CD14-positive monocyte (primary cell): ENCODE data around the gene FREM2. TPM values are rescaled to one million over a fixed set of nuclear protein-coding genes. Genes with fewer than 3 reads are reported as not detected.

Experiments
- DNase-seq, 3 donors: peaks; one replicate each; pipeline ENCODE4 v3.0.0-alpha.2; 2011 to 2022
- H2AFZ ChIP-seq: 2 replicates; pipeline ENCODE4 v1.6.0; 2012; ENCODE audit warnings: mild to moderate bottlenecking, low read depth, low read length, inconsistent platforms; ENCODE audit not compliant: insufficient read depth, poor library complexity, severe bottlenecking
- H3K27ac ChIP-seq, 2 donors: 1 replicate in 1 of 2; 2 replicates in 1 of 2; pipeline ENCODE4 v1.5.1; 2012 to 2013; ENCODE audit warnings: low read length in 2 of 2, control low read depth in 1 of 2, inconsistent platforms in 1 of 2, low read depth in 1 of 2, mild to moderate bottlenecking in 1 of 2
- H3K27me3 ChIP-seq, 2 donors: one replicate each; pipeline versions ENCODE4 v1.6.0 to v1.6.1; 2011 to 2013; ENCODE audit warnings: low read length in 2 of 2; ENCODE audit not compliant: control insufficient read depth in 2 of 2, insufficient read depth in 2 of 2
- H3K36me3 ChIP-seq, 2 donors: replicated peaks in 1 of 2; 1 replicate in 1 of 2; 2 replicates in 1 of 2; pipeline versions ENCODE4 v1.5.1 to v1.6.1; 2012 to 2013; ENCODE audit warnings: low read length in 2 of 2, control low read depth in 1 of 2, inconsistent platforms in 1 of 2, mild to moderate bottlenecking in 1 of 2; ENCODE audit not compliant: insufficient read depth in 2 of 2, control insufficient read depth in 1 of 2
- H3K4me1 ChIP-seq, 2 donors: 1 replicate in 1 of 2; 2 replicates in 1 of 2; pipeline versions ENCODE4 v1.5.1 to v1.6.1; 2012 to 2013; ENCODE audit warnings: low read length in 2 of 2, control low read depth in 1 of 2, inconsistent platforms in 1 of 2, mild to moderate bottlenecking in 1 of 2, moderate library complexity in 1 of 2; ENCODE audit not compliant: insufficient read depth in 2 of 2, control insufficient read depth in 1 of 2
- H3K4me2 ChIP-seq: replicated peaks from 2 replicates; pipeline ENCODE3; 2012; ENCODE audit warnings: low read length, moderate library complexity, mild to moderate bottlenecking; ENCODE audit not compliant: poor library complexity, severe bottlenecking; ENCODE audit errors: extremely low read depth
- H3K4me3 ChIP-seq, 3 experiments: fragments of 200-600 bp in 1 of 3; sonication (generic) in 1 of 3; replicated peaks in 1 of 3; 1 replicate in 2 of 3; 2 replicates in 1 of 3; pipeline ENCODE4 v1.5.1; 2011 to 2013; ENCODE audit warnings: low read length in 3 of 3, mild to moderate bottlenecking in 3 of 3, control low read depth in 2 of 3, low read depth in 2 of 3, inconsistent platforms in 1 of 3, moderate library complexity in 1 of 3
- H3K79me2 ChIP-seq: 2 replicates; pipeline ENCODE4 v1.6.0; 2012; ENCODE audit warnings: mild to moderate bottlenecking, control low read depth, inconsistent platforms, low read length, moderate library complexity; ENCODE audit not compliant: insufficient read depth
- H3K9ac ChIP-seq: 2 replicates; pipeline ENCODE4 v1.6.0; 2017; ENCODE audit warnings: low read length, mild to moderate bottlenecking; ENCODE audit not compliant: insufficient read depth, poor library complexity, severe bottlenecking
- H3K9me3 ChIP-seq, 2 donors: replicated peaks in 1 of 2; 1 replicate in 1 of 2; 2 replicates in 1 of 2; pipeline versions ENCODE4 v1.5.1 to v1.6.1; 2012 to 2013; ENCODE audit warnings: low read length in 2 of 2, control low read depth in 1 of 2; ENCODE audit not compliant: control insufficient read depth in 1 of 2, insufficient read depth in 1 of 2
- H4K20me1 ChIP-seq: 2 replicates; pipeline ENCODE4 v1.6.0; 2012; ENCODE audit warnings: mild to moderate bottlenecking, low read length, control low read depth, moderate library complexity; ENCODE audit not compliant: insufficient read depth
- H3K27ac Mint-ChIP-seq, 7 donors: one replicate each; pipeline ENCODE4 v1.8.0; 2020; ENCODE audit warnings: mild to moderate bottlenecking in 7 of 7, mixed read lengths in 7 of 7, moderate library complexity in 6 of 7, inconsistent platforms in 2 of 7
- H3K27me3 Mint-ChIP-seq, 3 donors: one replicate each; pipeline ENCODE4 v1.8.0; 2021 to 2022; ENCODE audit warnings: low read depth in 3 of 3, mild to moderate bottlenecking in 3 of 3, mixed read lengths in 3 of 3, moderate library complexity in 3 of 3, inconsistent platforms in 1 of 3
- H3K36me3 Mint-ChIP-seq, 2 donors: one replicate each; pipeline ENCODE4 v1.8.0; 2020; ENCODE audit warnings: mixed read lengths in 2 of 2, inconsistent platforms in 1 of 2, mild to moderate bottlenecking in 1 of 2
- H3K4me1 Mint-ChIP-seq: one replicate; pipeline ENCODE4 v1.8.0; 2020; ENCODE audit warnings: mild to moderate bottlenecking, mixed read lengths
- H3K4me3 Mint-ChIP-seq, 2 donors: one replicate each; pipeline ENCODE4 v1.8.0; 2020; ENCODE audit warnings: mild to moderate bottlenecking in 2 of 2, mixed read lengths in 2 of 2, moderate library complexity in 1 of 2
- H3K9me3 Mint-ChIP-seq, 7 donors: one replicate each; pipeline ENCODE4 v1.8.0; 2020 to 2022; ENCODE audit warnings: mixed read lengths in 7 of 7, mild to moderate bottlenecking in 6 of 7, moderate library complexity in 6 of 7, inconsistent platforms in 2 of 7
- WGBS: methylation state at CpG from one replicate; pipeline ENCODE4 v1.1.5; 2013; ENCODE audit warnings: missing lambda C conversion rate; ENCODE audit not compliant: insufficient coverage; 5-methylcytosine and 5-hydroxymethylcytosine counted together
- intact Hi-C, 2 donors: fragments of 100-400 bp; cut with micrococcal nuclease; formaldehyde crosslinking; loops; one replicate each; pipeline versions ENCODE4 v1.15.0 to v1.15.1; 2023
- polyA plus RNA-seq, 3 donors: library from polyadenylated mRNA; depleted of rRNA in 1 of 3; unstranded in 2 of 3; stranded (reverse) in 1 of 3; fragments of 300-500 nt in 2 of 3; fragments of >200 nt in 1 of 3; fragmentation: Illumina TruSeq in 2 of 3; gene quantifications; 1 replicate in 2 of 3; 2 replicates in 1 of 3; pipeline ENCODE4 v1.2.3, GENCODE V29; 2012 to 2021
- TF ChIP-seq, protein P1 (sequence below): fragments of 200-600 bp; IDR thresholded peaks from one replicate; pipeline ENCODE4 v1.8.0; 2022; ENCODE audit warnings: antibody characterized with exemption, mild to moderate bottlenecking

Gene FREM2
- polyA plus RNA-seq, 3 donors = not detected

GRCh38 chr13:38657191-38657590, 29.7 kb upstream of the FREM2 start:
- Histone ChIP-seq H3K9ac (no peak overlapping the region), H4K20me1 (no peaks in the 10 kb centered on the region)
- intact Hi-C loops = no loop called here

DNA sequence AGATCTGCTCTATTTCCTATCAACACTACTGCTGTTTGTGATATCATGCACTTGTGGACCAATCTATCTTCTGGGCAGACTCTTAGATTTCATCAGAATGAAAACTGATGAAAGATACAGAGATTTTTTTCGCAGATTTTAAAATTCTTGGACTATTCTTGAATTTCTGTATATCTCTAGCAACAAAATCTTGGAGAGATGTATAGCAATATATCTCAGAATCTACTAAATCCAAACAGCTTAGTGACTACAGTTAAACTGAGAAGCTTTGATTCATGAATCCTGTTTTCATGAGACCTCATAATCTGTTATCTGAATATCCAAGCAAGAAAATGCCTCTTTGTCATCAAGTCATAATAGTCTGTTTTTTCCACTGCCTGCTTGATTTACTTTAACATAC, 28.0 kb upstream of the FREM2 start:
- no peak for DNase-seq
- Histone ChIP-seq H3K4me1 (no peaks in the 10 kb centered on the region), H3K27me3 (no peaks in the 10 kb centered on the region), H3K4me2 (no peak overlapping the region), H3K4me3 (no peak overlapping the region), H3K27ac (no peak overlapping the region), H3K79me2 (no peaks in the 10 kb centered on the region), H2AFZ (no peak overlapping the region), H3K36me3 (no peaks in the 10 kb centered on the region), H3K9me3 (no peaks in the 10 kb centered on the region), H3K9ac (no peak overlapping the region), H4K20me1 (no peaks in the 10 kb centered on the region)
- Mint-ChIP-seq H3K36me3 (no peaks in the 10 kb centered on the region), H3K4me3 (no peak overlapping the region), H3K9me3 (peaks cover 0 to 3% (median 0%) of the 10 kb centered on the region in 7 donors), H3K4me1 (no peaks in the 10 kb centered on the region), H3K27me3 (no peaks in the 10 kb centered on the region), H3K27ac (no peak overlapping the region)
- TF ChIP-seq, protein P1, sequence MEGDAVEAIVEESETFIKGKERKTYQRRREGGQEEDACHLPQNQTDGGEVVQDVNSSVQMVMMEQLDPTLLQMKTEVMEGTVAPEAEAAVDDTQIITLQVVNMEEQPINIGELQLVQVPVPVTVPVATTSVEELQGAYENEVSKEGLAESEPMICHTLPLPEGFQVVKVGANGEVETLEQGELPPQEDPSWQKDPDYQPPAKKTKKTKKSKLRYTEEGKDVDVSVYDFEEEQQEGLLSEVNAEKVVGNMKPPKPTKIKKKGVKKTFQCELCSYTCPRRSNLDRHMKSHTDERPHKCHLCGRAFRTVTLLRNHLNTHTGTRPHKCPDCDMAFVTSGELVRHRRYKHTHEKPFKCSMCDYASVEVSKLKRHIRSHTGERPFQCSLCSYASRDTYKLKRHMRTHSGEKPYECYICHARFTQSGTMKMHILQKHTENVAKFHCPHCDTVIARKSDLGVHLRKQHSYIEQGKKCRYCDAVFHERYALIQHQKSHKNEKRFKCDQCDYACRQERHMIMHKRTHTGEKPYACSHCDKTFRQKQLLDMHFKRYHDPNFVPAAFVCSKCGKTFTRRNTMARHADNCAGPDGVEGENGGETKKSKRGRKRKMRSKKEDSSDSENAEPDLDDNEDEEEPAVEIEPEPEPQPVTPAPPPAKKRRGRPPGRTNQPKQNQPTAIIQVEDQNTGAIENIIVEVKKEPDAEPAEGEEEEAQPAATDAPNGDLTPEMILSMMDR = no peak
- no CpG with 5 or more reads among the region's 1 CpG for WGBS
- intact Hi-C loops = no loop called here

More at GRCh38 chr13:38657191-38657590, 29.7 kb upstream of the FREM2 start:
- Histone ChIP-seq H3K27ac (no peak overlapping the region), H3K36me3 (no peaks in the 10 kb centered on the region), H3K9me3 (no peaks in the 10 kb centered on the region), H3K79me2 (no peaks in the 10 kb centered on the region), H3K27me3 (no peaks in the 10 kb centered on the region), H2AFZ (no peak overlapping the region), H3K4me1 (no peaks in the 10 kb centered on the region), H3K4me2 (no peak overlapping the region), H3K4me3 (no peak overlapping the region)
- no peak for DNase-seq
- Mint-ChIP-seq H3K36me3 (no peaks in the 10 kb centered on the region), H3K27me3 (no peaks in the 10 kb centered on the region), H3K27ac (no peak overlapping the region), H3K9me3 (peaks cover 0 to 3% (median 0%) of the 10 kb centered on the region in 7 donors), H3K4me1 (no peaks in the 10 kb centered on the region), H3K4me3 (no peak overlapping the region)
- TF ChIP-seq, protein P1 = no peak
- WGBS = 67% methylated on average over 1 of the region's 1 CpG
